ENCODE measurements around the gene MACROD2. TPM values are rescaled to one million over a fixed set of nuclear protein-coding genes. Genes with fewer than 3 reads are reported as not detected.

Gene MACROD2
- total and polyA plus RNA-seq, 8 donors = 0.78 to 31.3 (median 10.9) TPM; not detected in 1

DNA sequence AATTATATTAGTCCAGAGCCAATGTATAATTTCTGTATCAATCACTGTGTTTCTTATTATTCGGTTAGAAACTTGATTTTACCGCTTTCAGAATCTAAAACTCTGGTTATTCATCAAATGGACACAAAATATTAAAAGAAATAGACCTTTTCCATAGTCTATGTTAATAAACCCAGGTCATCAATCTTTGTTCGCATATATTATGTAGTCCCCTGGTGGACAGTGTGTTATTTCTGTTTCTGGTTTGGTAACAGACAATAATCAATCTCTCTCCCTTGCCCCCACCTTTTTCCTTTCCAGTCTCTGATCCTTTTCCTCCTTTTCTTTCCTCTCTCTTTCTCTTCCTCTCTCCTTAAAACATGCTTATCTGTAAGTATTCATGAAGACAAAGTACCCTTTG is 203.1 kb downstream of the MACROD2 start:
- Histone ChIP-seq H3K27me3 (no peaks in the 10 kb centered on the region), H3K36me3 (no peaks in the 10 kb centered on the region), H3K4me1 (peaks cover 0 to 20% (median 4%) of the 10 kb centered on the region in 4 donors), H3K9me3 (no peaks in the 10 kb centered on the region), H3K4me3 (no peak overlapping the region), H3K27ac (no peak overlapping the region)
- TF ChIP-seq, protein P1, sequence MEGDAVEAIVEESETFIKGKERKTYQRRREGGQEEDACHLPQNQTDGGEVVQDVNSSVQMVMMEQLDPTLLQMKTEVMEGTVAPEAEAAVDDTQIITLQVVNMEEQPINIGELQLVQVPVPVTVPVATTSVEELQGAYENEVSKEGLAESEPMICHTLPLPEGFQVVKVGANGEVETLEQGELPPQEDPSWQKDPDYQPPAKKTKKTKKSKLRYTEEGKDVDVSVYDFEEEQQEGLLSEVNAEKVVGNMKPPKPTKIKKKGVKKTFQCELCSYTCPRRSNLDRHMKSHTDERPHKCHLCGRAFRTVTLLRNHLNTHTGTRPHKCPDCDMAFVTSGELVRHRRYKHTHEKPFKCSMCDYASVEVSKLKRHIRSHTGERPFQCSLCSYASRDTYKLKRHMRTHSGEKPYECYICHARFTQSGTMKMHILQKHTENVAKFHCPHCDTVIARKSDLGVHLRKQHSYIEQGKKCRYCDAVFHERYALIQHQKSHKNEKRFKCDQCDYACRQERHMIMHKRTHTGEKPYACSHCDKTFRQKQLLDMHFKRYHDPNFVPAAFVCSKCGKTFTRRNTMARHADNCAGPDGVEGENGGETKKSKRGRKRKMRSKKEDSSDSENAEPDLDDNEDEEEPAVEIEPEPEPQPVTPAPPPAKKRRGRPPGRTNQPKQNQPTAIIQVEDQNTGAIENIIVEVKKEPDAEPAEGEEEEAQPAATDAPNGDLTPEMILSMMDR (IDR thresholded peaks at IDR 0.05) = no peak
- no peak for TF ChIP-seq POLR2A (IDR thresholded peaks at IDR 0.05)
- no peak for TF ChIP-seq EP300 (IDR thresholded peaks at IDR 0.05)
- TF ChIP-seq POLR2AphosphoS5 (IDR thresholded peaks at IDR 0.05) = no peak
- 75 to 95% (median 91%) methylated on average over 3 of the region's 3 CpGs for WGBS, 5 donors
- intact Hi-C loops (cut with DNase I; ENCODE audit: low total_unique reads) = no loop called here
- no peak for DNase-seq

DNA sequence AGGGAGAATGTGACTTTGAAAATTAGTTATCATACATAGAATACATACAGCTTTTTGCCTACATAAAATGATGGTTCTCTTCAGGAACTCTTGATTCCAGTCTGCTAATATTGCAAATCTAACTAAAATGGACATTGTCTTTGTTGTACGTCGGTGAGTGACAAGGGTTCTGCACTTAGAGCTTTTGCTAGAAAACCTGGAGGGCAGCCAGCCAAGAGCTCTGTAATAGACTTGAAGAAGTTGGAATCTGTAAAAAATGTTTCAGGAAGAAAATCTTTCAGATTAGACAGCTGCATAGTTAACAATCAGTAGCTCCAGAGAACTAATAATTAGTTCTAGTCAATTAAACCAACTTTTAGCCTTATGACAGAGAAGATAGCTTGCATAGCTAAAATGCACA is 203.8 kb downstream of the MACROD2 start:
- H3K9me3 ChIP-seq = no peaks in the 10 kb centered on the region
- peaks cover 0 to 20% (median 4%) of the 10 kb centered on the region in 4 donors for H3K4me1 ChIP-seq
- intact Hi-C loops (cut with DNase I; ENCODE audit: low total_unique reads) = no loop called here
- H3K27ac ChIP-seq = no peak overlapping the region
- WGBS, 5 donors = 29 to 57% (median 40%) methylated on average over 2 of the region's 2 CpGs
- DNase-seq = peak in 1 of 2 donors; percentile 18
- TF ChIP-seq, protein P1 (IDR thresholded peaks at IDR 0.05) = no peak
- no peak for TF ChIP-seq EP300 (IDR thresholded peaks at IDR 0.05)
- no peak for TF ChIP-seq POLR2AphosphoS5 (IDR thresholded peaks at IDR 0.05)
- no peak for TF ChIP-seq POLR2A (IDR thresholded peaks at IDR 0.05)
- no peak overlapping the region for H3K4me3 ChIP-seq
- no peaks in the 10 kb centered on the region for H3K27me3 ChIP-seq
- H3K36me3 ChIP-seq = no peaks in the 10 kb centered on the region

DNA sequence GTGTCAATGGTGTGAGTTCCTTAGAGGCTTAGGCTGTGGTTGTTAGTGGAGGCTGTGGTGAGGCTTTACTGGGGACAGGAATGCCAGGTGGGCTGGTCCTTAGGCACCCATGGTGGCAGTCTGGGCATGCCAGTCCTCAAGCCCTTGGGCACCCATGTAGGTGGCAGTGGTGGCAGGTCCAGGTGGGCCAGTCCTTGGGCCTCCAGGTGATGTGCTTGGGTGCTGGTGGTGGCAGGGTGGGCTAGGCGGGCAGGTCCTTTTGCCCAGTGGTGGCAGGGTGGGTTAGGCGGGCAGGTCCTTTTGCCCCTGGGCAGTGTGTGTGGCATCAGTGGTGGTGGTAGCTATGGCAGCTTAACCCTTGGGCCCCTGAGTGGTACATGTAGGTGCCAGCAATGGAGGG is 208.3 kb downstream of the MACROD2 start:
- Histone ChIP-seq H3K4me3 (no peak overlapping the region), H3K9me3 (no peaks in the 10 kb centered on the region), H3K36me3 (no peaks in the 10 kb centered on the region), H3K4me1 (no peaks in the 10 kb centered on the region), H3K27ac (no peak overlapping the region), H3K27me3 (no peaks in the 10 kb centered on the region)
- intact Hi-C loops (cut with DNase I; ENCODE audit: low total_unique reads) = no loop called here
- 96 to 100% (median 100%) methylated on average over 2 of the region's 2 CpGs for WGBS, 5 donors
- TF ChIP-seq, protein P1 (IDR thresholded peaks at IDR 0.05) = no peak
- no peak for TF ChIP-seq POLR2AphosphoS5 (IDR thresholded peaks at IDR 0.05)
- no peak for TF ChIP-seq EP300 (IDR thresholded peaks at IDR 0.05)
- no peak for TF ChIP-seq POLR2A (IDR thresholded peaks at IDR 0.05)
- DNase-seq = no peak

DNA sequence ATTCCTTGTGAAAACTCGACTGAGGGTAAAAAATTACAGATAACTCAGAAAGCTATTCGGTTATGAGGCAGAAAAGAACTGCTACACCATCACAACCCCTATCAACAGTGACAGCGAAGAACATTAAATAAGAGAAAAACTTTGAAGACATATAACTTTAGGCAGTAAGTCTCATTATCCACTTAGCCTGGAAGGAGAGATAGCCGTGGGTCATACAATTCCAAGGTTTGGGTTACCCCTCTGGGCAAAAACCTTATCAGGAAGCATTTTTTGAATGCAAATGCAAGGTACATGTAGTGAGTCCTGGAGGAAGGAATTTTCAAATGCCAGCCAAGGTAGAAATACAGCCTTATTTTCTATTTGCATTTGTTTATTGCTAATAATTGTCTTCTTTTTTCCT is 212.3 kb downstream of the MACROD2 start:
- WGBS, 5 donors = 44 to 76% (median 56%) methylated on average over 4 of the region's 4 CpGs
- intact Hi-C loops (cut with DNase I; ENCODE audit: low total_unique reads) = no loop called here
- Histone ChIP-seq H3K36me3 (no peaks in the 10 kb centered on the region), H3K4me3 (no peak overlapping the region), H3K9me3 (no peaks in the 10 kb centered on the region), H3K4me1 (no peaks in the 10 kb centered on the region), H3K27me3 (no peaks in the 10 kb centered on the region), H3K27ac (no peak overlapping the region)
- TF ChIP-seq POLR2A (IDR thresholded peaks at IDR 0.05) (no peak), POLR2AphosphoS5 (IDR thresholded peaks at IDR 0.05) (no peak), EP300 (IDR thresholded peaks at IDR 0.05) (no peak)
- TF ChIP-seq, protein P1 (IDR thresholded peaks at IDR 0.05) = no peak
- no peak for DNase-seq
